Endothelial cell of umbilical vein (primary cell): Measurements from ENCODE around the gene MAPRE2. TPM values are rescaled to one million over a fixed set of nuclear protein-coding genes. Genes with fewer than 3 reads are reported as not detected.

Experiments used
- BruUV-seq: library from RNA; stranded (reverse); fragments of 400-500 nt; replicated peaks from 2 replicates; lab custom pipeline; 2021; lab: Mats Ljungman, UMichigan
- CTCF ChIA-PET: fragments of 300-600, 350-600 bp; sonication (Branson Sonifier 250); formaldehyde crosslinking; loops from one replicate; lab custom pipeline; 2021; ENCODE audit warnings: antibody characterized with exemption, inconsistent platforms; lab: Charles Lee
- POLR2A ChIA-PET: fragments of 300-600, 350-600 bp; sonication (Branson Sonifier 250); formaldehyde crosslinking; loops from one replicate; lab custom pipeline; 2021; ENCODE audit warnings: antibody characterized with exemption, inconsistent platforms; lab: Charles Lee
- DNase-seq: peaks from one replicate; pipeline ENCODE4 v3.0.0-alpha.2; 2011; ENCODE audit warnings: low read depth, low spot score
- FAIRE-seq: peaks from 2 replicates; lab custom pipeline; 2011; peaks lifted over from hg19 to GRCh38; lab: Jason Lieb, UNC
- H2AFZ ChIP-seq: 2 replicates; pipeline ENCODE4 v1.6.0; 2012; ENCODE audit warnings: low read depth, low read length, control low read depth, inconsistent platforms
- H3K27ac ChIP-seq: 2 replicates; pipeline ENCODE4 v1.5.1; 2011; ENCODE audit warnings: low read depth, mild to moderate bottlenecking, control low read depth, low read length, moderate library complexity; ENCODE audit not compliant: insufficient read depth
- H3K27me3 ChIP-seq, 2 experiments: 2 replicates each; pipeline versions ENCODE4 v1.6.0 to v1.6.1; 2011; ENCODE audit warnings: low read length in 2 of 2, mixed read lengths in 1 of 2; ENCODE audit not compliant: control insufficient read depth in 2 of 2, insufficient read depth in 2 of 2
- H3K36me3 ChIP-seq, 2 experiments: 2 replicates in 1 of 2; 3 replicates in 1 of 2; pipeline ENCODE4 v1.5.1; 2011; ENCODE audit warnings: low read length in 2 of 2, mild to moderate bottlenecking in 1 of 2, moderate library complexity in 1 of 2; ENCODE audit not compliant: control insufficient read depth in 2 of 2, insufficient read depth in 2 of 2; ENCODE audit errors: extremely low read depth in 1 of 2
- H3K4me1 ChIP-seq: 3 replicates; pipeline ENCODE4 v1.5.1; 2011; ENCODE audit warnings: mild to moderate bottlenecking, low read length; ENCODE audit not compliant: control insufficient read depth, insufficient read depth; ENCODE audit errors: extremely low read depth
- H3K4me2 ChIP-seq: 2 replicates; pipeline ENCODE4 v1.6.1; 2011; ENCODE audit warnings: low read length, control low read depth, mixed read lengths; ENCODE audit not compliant: insufficient read depth
- H3K4me3 ChIP-seq, 3 experiments: fragments of 200-600 bp in 1 of 3; sonication (generic), shearing (Covaris generic) in 1 of 3; replicated peaks in 1 of 3; 2 replicates each; pipeline ENCODE4 v1.5.1; 2011 to 2016; ENCODE audit warnings: control low read depth in 3 of 3, low read length in 3 of 3, mild to moderate bottlenecking in 2 of 3, inconsistent platforms in 1 of 3, low read depth in 1 of 3, moderate library complexity in 1 of 3; ENCODE audit not compliant: insufficient read depth in 1 of 3
- H3K79me2 ChIP-seq: 2 replicates; pipeline ENCODE4 v1.6.0; 2012; ENCODE audit warnings: low read length, inconsistent platforms; ENCODE audit not compliant: control insufficient read depth, insufficient read depth
- H3K9ac ChIP-seq: replicated peaks from 2 replicates; pipeline ENCODE3; 2011; ENCODE audit warnings: low read length, control low read depth; ENCODE audit not compliant: insufficient read depth; ENCODE audit errors: extremely low read depth
- H3K9me1 ChIP-seq: replicated peaks from 3 replicates; pipeline ENCODE4 v1.6.0; 2011; ENCODE audit warnings: mild to moderate bottlenecking, low read length; ENCODE audit not compliant: control insufficient read depth, insufficient read depth; ENCODE audit errors: extremely low read depth
- H3K9me3 ChIP-seq: replicated peaks from 2 replicates; pipeline ENCODE4 v1.5.1; 2012; ENCODE audit warnings: low read length, inconsistent platforms; ENCODE audit not compliant: control insufficient read depth, insufficient read depth
- H4K20me1 ChIP-seq: replicated peaks from 2 replicates; pipeline ENCODE3; 2011; ENCODE audit warnings: mild to moderate bottlenecking, low read length; ENCODE audit not compliant: control insufficient read depth, insufficient read depth; ENCODE audit errors: extremely low read depth
- CTCF ChIP-seq, 2 donors: IDR thresholded peaks; 1 replicate in 1 of 2; 2 replicates in 1 of 2; pipeline ENCODE4 v1.5.1; 2011; ENCODE audit warnings: low read length in 2 of 2, mild to moderate bottlenecking in 2 of 2, moderate library complexity in 2 of 2, control low read depth in 1 of 2, inconsistent platforms in 1 of 2, low read depth in 1 of 2; ENCODE audit not compliant: insufficient read depth in 1 of 2; ENCODE audit errors: extremely low read depth in 1 of 2
- FOS ChIP-seq: IDR thresholded peaks from 2 replicates; pipeline ENCODE4 v1.6.1; 2011; ENCODE audit warnings: mild to moderate bottlenecking, low read length, moderate library complexity, borderline replicate concordance; ENCODE audit not compliant: insufficient read depth
- GATA2 ChIP-seq: IDR thresholded peaks from 2 replicates; pipeline ENCODE4 v1.7.0; 2011; ENCODE audit warnings: low read depth, mild to moderate bottlenecking, moderate library complexity, mixed read lengths, low read length; ENCODE audit not compliant: insufficient read length, insufficient read depth
- JUN ChIP-seq: IDR thresholded peaks from 2 replicates; pipeline ENCODE4 v1.6.1; 2011; ENCODE audit warnings: borderline replicate concordance, low read depth; ENCODE audit not compliant: insufficient read length, insufficient read depth
- MAX ChIP-seq: IDR thresholded peaks from 2 replicates; pipeline ENCODE4 v1.6.1; 2011; ENCODE audit not compliant: insufficient read depth, insufficient read length
- MYC ChIP-seq: IDR thresholded peaks from one replicate; pipeline ENCODE4 v1.6.1; 2011; ENCODE audit warnings: mild to moderate bottlenecking, low read depth, low read length
- POLR2A ChIP-seq: IDR thresholded peaks from 2 replicates; pipeline ENCODE4 v1.6.1; 2012; ENCODE audit warnings: low read depth, mild to moderate bottlenecking, control low read depth, low read length
- dilution Hi-C: fragments of 300-500 bp; cut with MboI; formaldehyde crosslinking; loops from one replicate; pipeline ENCODE4 v1.15.0; 2019; ENCODE audit warnings: low sequenced_read_pairs; ENCODE audit not compliant: extremely low pct_ligation_motif_present
- intact Hi-C: fragments of 100-400 bp; cut with micrococcal nuclease; formaldehyde crosslinking; loops from one replicate; pipeline ENCODE4 v1.10.0; 2022
- polyA plus RNA-seq, 4 experiments: library from polyadenylated mRNA; depleted of rRNA in 3 of 4; stranded (reverse) in 3 of 4; unstranded in 1 of 4; fragments of >200 nt; gene quantifications; 2 replicates each; pipeline versions ENCODE4 v1.2.1 to v1.2.3, GENCODE V29; 2011 to 2012; ENCODE audit warnings: missing spikeins in 1 of 4
- total RNA-seq: library from RNA; stranded (reverse); gene quantifications from 2 replicates; pipeline ENCODE4 v1.2.3, GENCODE V29; 2021

The MAPRE2 gene
- total and polyA plus RNA-seq, 2 donors (not counting 3 experiments of a cell fraction or from before 2014, with no cell fraction given) = 117 to 148 TPM

GRCh38 chr18:35050705-35051195 is 9.5 kb downstream of the MAPRE2 start:
- peaks cover 88% of the 10 kb centered on the region for H3K79me2 ChIP-seq
- no peak overlapping the region for H2AFZ ChIP-seq
- no peaks in the 10 kb centered on the region for H3K9me3 ChIP-seq
- no TSS peak for BruUV-seq
- peaks cover 2% of the 10 kb centered on the region for H3K9me1 ChIP-seq
- ChIA-PET POLR2A (no interaction called here), CTCF (interaction anchor here (1.0 to 2.6 kb wide), 9 partner anchors 9 to 93 kb away, joined by 3 to 10 read pairs (median 4); partner anchors contain the start of gene MAPRE2)
- intact Hi-C loops (no loop called here), dilution Hi-C loops (no loop called here)
- peaks cover 32% of the 10 kb centered on the region for H4K20me1 ChIP-seq
- no peak for TF ChIP-seq JUN
- no peak for TF ChIP-seq FOS
- TF ChIP-seq MYC = no peak
- no peak for TF ChIP-seq POLR2A
- TF ChIP-seq GATA2 = no peak
- no peak for TF ChIP-seq MAX
- TF ChIP-seq CTCF (IDR thresholded peaks at IDR 0.05; ENCODE audit: extremely low read depth in 1 of 2, insufficient read depth in 1 of 2, low read depth in 1 of 2, low read length in 2 of 2) = no peak
- H3K4me1 ChIP-seq = peaks cover 21% of the 10 kb centered on the region
- no peak for FAIRE-seq
- H3K27ac ChIP-seq = no peak overlapping the region
- H3K9ac ChIP-seq = no peak overlapping the region
- no peaks in the 10 kb centered on the region for H3K27me3 ChIP-seq
- DNase-seq = no peak
- H3K4me2 ChIP-seq = no peak overlapping the region
- peaks cover 0 to 2% of the 10 kb centered on the region in 2 experiments for H3K36me3 ChIP-seq
- no peak overlapping the region for H3K4me3 ChIP-seq
